ENCODE data around the gene DNAJC6.

DNA sequence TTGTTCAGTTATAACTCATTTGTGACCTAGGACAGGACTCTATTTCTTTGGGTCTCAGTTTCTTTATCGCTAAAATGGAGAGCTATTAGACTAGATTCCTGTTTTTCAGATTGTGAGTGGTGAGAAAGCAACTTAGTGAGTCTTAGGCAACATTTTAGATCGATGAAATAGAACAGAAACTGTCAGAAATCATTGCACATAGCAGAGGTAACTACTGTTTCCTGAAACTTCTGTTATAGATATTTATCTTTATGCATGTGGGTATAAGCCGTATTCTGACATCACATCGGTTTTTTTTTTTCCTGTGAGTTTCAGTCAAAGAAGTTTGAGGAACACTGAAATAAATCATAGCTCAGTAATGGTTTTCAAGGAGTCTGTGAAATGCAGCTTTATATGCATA lies 42.1 kb upstream of the DNAJC6 start:
- TF ChIP-seq, protein P1, sequence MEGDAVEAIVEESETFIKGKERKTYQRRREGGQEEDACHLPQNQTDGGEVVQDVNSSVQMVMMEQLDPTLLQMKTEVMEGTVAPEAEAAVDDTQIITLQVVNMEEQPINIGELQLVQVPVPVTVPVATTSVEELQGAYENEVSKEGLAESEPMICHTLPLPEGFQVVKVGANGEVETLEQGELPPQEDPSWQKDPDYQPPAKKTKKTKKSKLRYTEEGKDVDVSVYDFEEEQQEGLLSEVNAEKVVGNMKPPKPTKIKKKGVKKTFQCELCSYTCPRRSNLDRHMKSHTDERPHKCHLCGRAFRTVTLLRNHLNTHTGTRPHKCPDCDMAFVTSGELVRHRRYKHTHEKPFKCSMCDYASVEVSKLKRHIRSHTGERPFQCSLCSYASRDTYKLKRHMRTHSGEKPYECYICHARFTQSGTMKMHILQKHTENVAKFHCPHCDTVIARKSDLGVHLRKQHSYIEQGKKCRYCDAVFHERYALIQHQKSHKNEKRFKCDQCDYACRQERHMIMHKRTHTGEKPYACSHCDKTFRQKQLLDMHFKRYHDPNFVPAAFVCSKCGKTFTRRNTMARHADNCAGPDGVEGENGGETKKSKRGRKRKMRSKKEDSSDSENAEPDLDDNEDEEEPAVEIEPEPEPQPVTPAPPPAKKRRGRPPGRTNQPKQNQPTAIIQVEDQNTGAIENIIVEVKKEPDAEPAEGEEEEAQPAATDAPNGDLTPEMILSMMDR (conservative IDR thresholded peaks at IDR 0.05), result no peak
- no peak for TF ChIP-seq ZFX (IDR thresholded peaks at IDR 0.05)
